ENCODE results near the gene MRPL17.
"Not testable (repeated sequence)": the region's sequence is repeated elsewhere in the genome, so short reads cannot be mapped to it uniquely, and the experiment has no call there.

The MRPL17 gene

GRCh38 chr11:6705905-6706535, 22.9 kb upstream of the MRPL17 start:
- peaks cover 4 to 21% (median 8%) of the 10 kb centered on the region in 5 donors for H3K4me1 ChIP-seq (ENCODE audit: control insufficient read depth in 5 of 5, insufficient read depth in 5 of 5, low read length in 5 of 5)
- no peaks in the 10 kb centered on the region for H3K36me3 ChIP-seq (ENCODE audit: control insufficient read depth in 5 of 5, insufficient read depth in 5 of 5, low read length in 5 of 5)
- H3K27ac ChIP-seq (ENCODE audit: low read depth, low read length), result no peak overlapping the region
- no peak overlapping the region for H3K4me3 ChIP-seq (ENCODE audit: low read depth in 1 of 5, low read length in 5 of 5)
- no peaks in the 10 kb centered on the region for H3K27me3 ChIP-seq (ENCODE audit: control insufficient read depth in 5 of 5, insufficient read depth in 4 of 5, low read length in 5 of 5)
- H3K9ac ChIP-seq (ENCODE audit: low read length in 5 of 5), result no peak overlapping the region
- no peaks in the 10 kb centered on the region for H3K9me3 ChIP-seq (ENCODE audit: control insufficient read depth in 5 of 5, low read length in 5 of 5)

GRCh38 chr11:6703247-6704063, 20.3 kb upstream of the MRPL17 start:
- no peak overlapping the region for H3K27ac ChIP-seq (ENCODE audit: low read depth, low read length)
- no peak overlapping the region for H3K9ac ChIP-seq (ENCODE audit: low read length in 5 of 5)
- no peaks in the 10 kb centered on the region for H3K27me3 ChIP-seq (ENCODE audit: control insufficient read depth in 5 of 5, insufficient read depth in 4 of 5, low read length in 5 of 5)
- H3K4me3 ChIP-seq (ENCODE audit: low read depth in 1 of 5, low read length in 5 of 5), result no peak overlapping the region
- peaks cover 4 to 21% (median 8%) of the 10 kb centered on the region in 5 donors for H3K4me1 ChIP-seq (ENCODE audit: control insufficient read depth in 5 of 5, insufficient read depth in 5 of 5, low read length in 5 of 5)
- H3K9me3 ChIP-seq (ENCODE audit: control insufficient read depth in 5 of 5, low read length in 5 of 5), result no peaks in the 10 kb centered on the region
- no peaks in the 10 kb centered on the region for H3K36me3 ChIP-seq (ENCODE audit: control insufficient read depth in 5 of 5, insufficient read depth in 5 of 5, low read length in 5 of 5)

GRCh38 chr11:6701955-6702354, 18.8 kb upstream of the MRPL17 start:
- H3K9ac ChIP-seq (ENCODE audit: low read length in 5 of 5); H3K27me3 ChIP-seq (ENCODE audit: control insufficient read depth in 5 of 5, insufficient read depth in 4 of 5, low read length in 5 of 5); H3K27ac ChIP-seq (ENCODE audit: low read depth, low read length); H3K36me3 ChIP-seq (ENCODE audit: control insufficient read depth in 5 of 5, insufficient read depth in 5 of 5, low read length in 5 of 5); H3K4me3 ChIP-seq (ENCODE audit: low read depth in 1 of 5, low read length in 5 of 5); H3K9me3 ChIP-seq (ENCODE audit: control insufficient read depth in 5 of 5, low read length in 5 of 5): not testable (repeated sequence)
- H3K4me1 ChIP-seq (ENCODE audit: control insufficient read depth in 5 of 5, insufficient read depth in 5 of 5, low read length in 5 of 5), result peaks cover 4 to 21% (median 8%) of the 10 kb centered on the region in 5 donors

- Histone ChIP-seq H3K9ac (ENCODE audit: low read length in 5 of 5) (no peak overlapping the region), H3K9me3 (ENCODE audit: control insufficient read depth in 5 of 5, low read length in 5 of 5) (no peaks in the 10 kb centered on the region), H3K27me3 (ENCODE audit: control insufficient read depth in 5 of 5, insufficient read depth in 4 of 5, low read length in 5 of 5) (no peaks in the 10 kb centered on the region)
These were observed 12.2 kb upstream of the MRPL17 start for GRCh38 chr11:6695377-6695776.

GRCh38 chr11:6694229-6694535, 11.0 kb upstream of the MRPL17 start:
- Histone ChIP-seq H3K9me3 (ENCODE audit: control insufficient read depth in 5 of 5, low read length in 5 of 5) (no peaks in the 10 kb centered on the region), H3K27ac (ENCODE audit: low read depth, low read length) (peak overlapping the region; percentile 92), H3K27me3 (ENCODE audit: control insufficient read depth in 5 of 5, insufficient read depth in 4 of 5, low read length in 5 of 5) (no peaks in the 10 kb centered on the region), H3K4me3 (ENCODE audit: low read depth in 1 of 5, low read length in 5 of 5) (no peak overlapping the region), H3K36me3 (ENCODE audit: control insufficient read depth in 5 of 5, insufficient read depth in 5 of 5, low read length in 5 of 5) (no peaks in the 10 kb centered on the region), H3K4me1 (ENCODE audit: control insufficient read depth in 5 of 5, insufficient read depth in 5 of 5, low read length in 5 of 5) (peaks cover 5 to 30% (median 18%) of the 10 kb centered on the region in 5 donors), H3K9ac (ENCODE audit: low read length in 5 of 5) (no peak overlapping the region)

More at GRCh38 chr11:6695377-6695776, 12.2 kb upstream of the MRPL17 start:
- Histone ChIP-seq H3K27ac (ENCODE audit: low read depth, low read length) (peak overlapping the region; percentile 92), H3K4me3 (ENCODE audit: low read depth in 1 of 5, low read length in 5 of 5) (no peak overlapping the region), H3K36me3 (ENCODE audit: control insufficient read depth in 5 of 5, insufficient read depth in 5 of 5, low read length in 5 of 5) (no peaks in the 10 kb centered on the region), H3K4me1 (ENCODE audit: control insufficient read depth in 5 of 5, insufficient read depth in 5 of 5, low read length in 5 of 5) (peaks cover 5 to 30% (median 18%) of the 10 kb centered on the region in 5 donors)

- Histone ChIP-seq H3K27ac (ENCODE audit: low read depth, low read length) (peak overlapping the region; percentile 92), H3K4me1 (ENCODE audit: control insufficient read depth in 5 of 5, insufficient read depth in 5 of 5, low read length in 5 of 5) (peaks cover 5 to 30% (median 18%) of the 10 kb centered on the region in 5 donors), H3K9ac (ENCODE audit: low read length in 5 of 5) (peak overlapping the region in 1 of 5 donors; percentile 42), H3K36me3 (ENCODE audit: control insufficient read depth in 5 of 5, insufficient read depth in 5 of 5, low read length in 5 of 5) (no peaks in the 10 kb centered on the region), H3K4me3 (ENCODE audit: low read depth in 1 of 5, low read length in 5 of 5) (no peak overlapping the region), H3K27me3 (ENCODE audit: control insufficient read depth in 5 of 5, insufficient read depth in 4 of 5, low read length in 5 of 5) (no peaks in the 10 kb centered on the region), H3K9me3 (ENCODE audit: control insufficient read depth in 5 of 5, low read length in 5 of 5) (no peaks in the 10 kb centered on the region)
These were observed 10.4 kb upstream of the MRPL17 start for GRCh38 chr11:6693342-6694228.

GRCh38 chr11:6692128-6692527, 9.0 kb upstream of the MRPL17 start:
- no peaks in the 10 kb centered on the region for H3K9me3 ChIP-seq (ENCODE audit: control insufficient read depth in 5 of 5, low read length in 5 of 5)
- peaks cover 5 to 30% (median 18%) of the 10 kb centered on the region in 5 donors for H3K4me1 ChIP-seq (ENCODE audit: control insufficient read depth in 5 of 5, insufficient read depth in 5 of 5, low read length in 5 of 5)
- H3K27me3 ChIP-seq (ENCODE audit: control insufficient read depth in 5 of 5, insufficient read depth in 4 of 5, low read length in 5 of 5), result no peaks in the 10 kb centered on the region
- H3K36me3 ChIP-seq (ENCODE audit: control insufficient read depth in 5 of 5, insufficient read depth in 5 of 5, low read length in 5 of 5), result no peaks in the 10 kb centered on the region
- H3K4me3 ChIP-seq (ENCODE audit: low read depth in 1 of 5, low read length in 5 of 5), result no peak overlapping the region
- peak overlapping the region; percentile 27 for H3K27ac ChIP-seq (ENCODE audit: low read depth, low read length)
- no peak overlapping the region for H3K9ac ChIP-seq (ENCODE audit: low read length in 5 of 5)

GRCh38 chr11:6690431-6691132, 7.4 kb upstream of the MRPL17 start:
- not testable (repeated sequence) for H3K4me3 ChIP-seq (ENCODE audit: low read depth in 1 of 5, low read length in 5 of 5); H3K27ac ChIP-seq (ENCODE audit: low read depth, low read length); H3K27me3 ChIP-seq (ENCODE audit: control insufficient read depth in 5 of 5, insufficient read depth in 4 of 5, low read length in 5 of 5); H3K9ac ChIP-seq (ENCODE audit: low read length in 5 of 5); H3K36me3 ChIP-seq (ENCODE audit: control insufficient read depth in 5 of 5, insufficient read depth in 5 of 5, low read length in 5 of 5); H3K9me3 ChIP-seq (ENCODE audit: control insufficient read depth in 5 of 5, low read length in 5 of 5)
- H3K4me1 ChIP-seq (ENCODE audit: control insufficient read depth in 5 of 5, insufficient read depth in 5 of 5, low read length in 5 of 5), result peaks cover 3 to 22% (median 12%) of the 10 kb centered on the region in 5 donors

GRCh38 chr11:6687876-6688275, 4.7 kb upstream of the MRPL17 start:
- no peak overlapping the region for H3K27ac ChIP-seq (ENCODE audit: low read depth, low read length)
- H3K4me3 ChIP-seq (ENCODE audit: low read depth in 1 of 5, low read length in 5 of 5), result no peak overlapping the region
- H3K4me1 ChIP-seq (ENCODE audit: control insufficient read depth in 5 of 5, insufficient read depth in 5 of 5, low read length in 5 of 5), result peaks cover 0 to 7% (median 5%) of the 10 kb centered on the region in 5 donors
- H3K9me3 ChIP-seq (ENCODE audit: control insufficient read depth in 5 of 5, low read length in 5 of 5), result no peaks in the 10 kb centered on the region
- no peaks in the 10 kb centered on the region for H3K27me3 ChIP-seq (ENCODE audit: control insufficient read depth in 5 of 5, insufficient read depth in 4 of 5, low read length in 5 of 5)
- H3K9ac ChIP-seq (ENCODE audit: low read length in 5 of 5), result no peak overlapping the region
- H3K36me3 ChIP-seq (ENCODE audit: control insufficient read depth in 5 of 5, insufficient read depth in 5 of 5, low read length in 5 of 5), result no peaks in the 10 kb centered on the region

Measured in subcutaneous abdominal adipose tissue (tissue), 5 donors.